ENCODE measurements around the gene DYNC1I1.

Gene DYNC1I1

DNA sequence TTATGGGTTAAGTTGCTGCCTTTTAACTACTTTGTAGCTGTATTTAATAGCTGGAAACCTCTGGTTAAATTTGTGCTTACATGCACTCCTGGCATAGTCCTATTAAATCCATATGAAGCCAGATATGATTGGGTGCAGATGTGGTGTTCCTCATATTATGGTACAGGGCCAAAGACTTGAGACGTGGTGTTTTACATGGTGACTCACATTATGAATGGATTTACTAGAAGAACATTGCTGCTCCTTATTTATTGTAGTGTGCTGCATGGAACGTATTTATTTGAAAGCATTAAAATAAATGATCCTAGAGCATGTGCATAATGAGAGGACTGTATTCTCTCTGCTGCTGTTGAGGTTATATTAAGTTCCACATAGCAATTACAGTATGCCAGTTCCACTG is 325.5 kb downstream of the DYNC1I1 start:
- DNase-seq, result no peak

DNA sequence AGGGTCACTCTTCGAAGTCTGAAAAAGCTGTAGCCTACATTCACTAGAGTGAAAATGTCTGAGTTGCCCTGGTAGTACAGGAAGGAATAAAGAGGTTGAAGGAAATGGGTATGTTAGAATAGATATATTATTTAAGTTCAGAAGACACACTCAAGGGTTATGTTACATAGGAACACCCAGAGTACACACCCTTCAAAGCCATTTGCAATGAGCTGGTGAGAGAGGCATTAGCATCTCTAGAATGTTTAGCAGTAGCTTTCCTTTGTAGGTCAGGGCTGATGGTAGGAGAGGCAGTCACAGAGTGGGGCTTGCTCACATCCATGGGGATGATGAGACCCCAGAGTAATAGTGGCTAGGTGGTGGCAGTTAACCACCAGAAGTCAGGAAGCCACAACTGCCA is 328.4 kb downstream of the DYNC1I1 start:
- no peak for DNase-seq

DNA sequence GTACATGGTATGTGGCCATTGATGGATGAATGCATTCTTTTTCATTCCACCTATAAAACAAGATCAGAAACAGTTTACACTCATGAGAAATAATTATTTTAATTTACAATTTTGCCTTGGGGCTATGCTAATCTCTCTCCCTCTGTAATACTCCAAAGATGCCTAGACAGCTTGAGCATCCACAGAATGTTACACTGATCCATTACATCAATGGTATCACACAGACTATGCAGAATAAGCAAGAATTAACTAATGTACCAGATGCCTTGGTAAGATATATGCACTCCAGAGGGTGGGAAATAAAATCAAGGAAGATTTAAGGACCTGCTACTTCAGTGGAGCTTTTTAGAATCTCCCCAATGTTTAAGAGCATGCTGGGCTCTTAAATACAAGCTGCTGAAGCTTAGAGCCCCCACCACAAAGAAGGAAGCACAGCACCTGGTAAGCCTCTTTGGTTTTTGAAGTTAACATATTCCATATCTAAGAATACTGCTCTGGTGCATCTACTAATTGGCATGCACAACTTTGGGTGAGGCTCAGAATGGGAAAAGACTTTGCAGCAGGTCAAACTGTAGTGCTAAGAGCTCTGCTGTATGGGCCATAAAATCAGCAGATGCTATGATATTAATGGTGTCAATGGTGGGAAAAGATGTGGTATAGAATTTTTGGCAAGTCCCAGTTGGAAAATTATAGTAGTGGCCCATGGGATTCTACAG is 329.9 kb downstream of the DYNC1I1 start:
- DNase-seq, result no peak

DNA sequence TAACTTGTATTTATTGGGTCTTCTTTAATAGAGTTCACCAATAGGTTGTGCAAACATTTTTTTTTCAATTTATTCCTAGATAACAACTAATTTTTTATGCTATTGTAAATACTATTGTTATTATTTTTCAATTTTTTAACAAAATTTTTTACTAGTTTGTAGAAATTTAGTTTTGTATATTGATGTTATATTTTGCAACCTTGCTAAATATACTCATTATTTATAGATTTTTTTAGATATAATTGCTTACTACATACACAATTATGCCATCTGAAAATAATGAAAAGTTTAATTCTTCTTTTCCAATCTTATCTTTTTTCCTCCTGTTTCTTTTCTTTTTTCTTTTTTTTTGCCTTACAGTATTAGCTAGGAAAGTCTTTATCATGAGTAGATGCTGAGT is 332.6 kb downstream of the DYNC1I1 start:
- DNase-seq, result no peak

DNA sequence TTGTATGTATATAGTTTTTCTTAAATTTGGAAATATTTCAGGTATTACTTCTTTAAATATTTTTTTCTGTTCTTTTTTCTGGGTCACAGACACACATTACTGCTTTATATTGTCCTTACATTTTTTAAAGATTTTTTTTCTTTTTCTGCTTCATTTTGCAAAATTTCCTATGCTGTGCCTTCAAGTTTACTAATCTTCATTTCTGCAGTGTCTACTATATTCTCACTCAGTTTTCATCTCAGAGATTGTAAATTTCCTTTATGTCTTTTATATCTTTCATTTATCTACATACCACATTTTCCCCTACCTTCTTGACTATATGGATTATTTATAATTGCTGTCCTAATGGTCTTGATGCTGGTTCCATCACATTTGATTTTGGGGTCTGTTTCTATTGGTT is 339.1 kb downstream of the DYNC1I1 start:
- DNase-seq, result no peak

DNA sequence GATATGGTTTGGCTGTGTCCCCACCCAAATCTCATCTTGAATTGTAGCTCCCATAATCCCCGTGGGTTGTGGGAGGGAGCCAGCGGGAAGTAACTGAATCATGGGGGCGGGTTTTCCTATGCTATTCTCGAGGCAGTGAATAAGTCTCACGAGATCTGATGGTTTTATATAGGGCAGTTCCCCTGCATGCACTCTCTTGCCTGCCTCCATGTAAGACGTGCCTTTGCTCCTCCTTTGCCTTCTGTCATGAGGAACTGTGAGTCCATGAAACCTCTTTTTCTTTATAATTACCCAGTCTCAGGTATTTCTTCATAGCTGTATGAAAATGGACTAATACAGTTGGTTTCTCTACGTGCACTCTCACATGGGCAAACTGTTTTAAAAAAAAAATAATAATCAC is 341.8 kb downstream of the DYNC1I1 start:
- no peak for DNase-seq

DNA sequence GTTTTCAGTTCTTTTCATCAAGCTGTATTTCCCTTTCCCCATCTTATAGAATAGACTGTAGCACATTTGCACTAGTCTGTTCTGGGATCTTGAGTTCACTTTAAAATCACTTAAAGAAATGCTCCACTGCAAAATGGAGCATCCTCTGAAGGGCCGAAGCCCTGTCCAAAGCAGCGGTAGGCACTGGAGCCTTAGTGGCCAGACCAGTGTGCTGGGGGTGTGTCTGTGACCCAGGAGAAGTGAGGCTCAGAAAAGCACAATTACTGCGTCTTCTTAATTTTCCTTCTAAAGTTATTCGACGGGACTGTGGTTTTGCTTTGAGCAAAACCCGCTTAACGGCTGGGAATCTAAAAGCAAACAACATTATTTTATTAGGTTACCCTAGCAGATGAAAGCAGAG is 343.8 kb downstream of the DYNC1I1 start:
- no peak for DNase-seq

DNA sequence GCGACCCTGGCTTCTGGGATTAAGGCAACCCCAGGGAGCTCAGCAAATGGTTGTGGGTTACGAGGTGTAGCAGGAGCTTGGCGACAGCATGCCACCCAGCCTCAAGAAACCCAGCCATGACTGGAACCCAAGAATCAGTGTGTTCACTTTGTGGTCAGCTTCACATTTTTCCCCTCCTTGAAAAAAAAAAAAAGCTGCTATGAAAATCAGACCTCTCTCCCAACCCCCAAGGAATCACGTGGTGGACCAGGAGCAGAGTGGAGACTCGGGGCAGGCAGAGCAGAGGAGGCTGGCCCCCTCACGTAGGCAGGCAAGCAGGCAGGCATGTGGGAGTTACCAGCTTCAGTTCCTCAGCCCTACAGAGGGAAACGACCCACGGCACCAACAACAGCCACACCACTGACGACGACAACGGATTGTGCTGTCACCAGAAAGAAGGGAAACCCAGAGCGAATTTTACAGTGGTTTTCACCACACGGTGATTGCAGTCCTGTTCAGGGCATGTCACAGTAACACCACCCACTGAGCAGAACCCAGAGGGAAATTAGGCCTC is 346.2 kb downstream of the DYNC1I1 start:
- no peak for DNase-seq

DNA sequence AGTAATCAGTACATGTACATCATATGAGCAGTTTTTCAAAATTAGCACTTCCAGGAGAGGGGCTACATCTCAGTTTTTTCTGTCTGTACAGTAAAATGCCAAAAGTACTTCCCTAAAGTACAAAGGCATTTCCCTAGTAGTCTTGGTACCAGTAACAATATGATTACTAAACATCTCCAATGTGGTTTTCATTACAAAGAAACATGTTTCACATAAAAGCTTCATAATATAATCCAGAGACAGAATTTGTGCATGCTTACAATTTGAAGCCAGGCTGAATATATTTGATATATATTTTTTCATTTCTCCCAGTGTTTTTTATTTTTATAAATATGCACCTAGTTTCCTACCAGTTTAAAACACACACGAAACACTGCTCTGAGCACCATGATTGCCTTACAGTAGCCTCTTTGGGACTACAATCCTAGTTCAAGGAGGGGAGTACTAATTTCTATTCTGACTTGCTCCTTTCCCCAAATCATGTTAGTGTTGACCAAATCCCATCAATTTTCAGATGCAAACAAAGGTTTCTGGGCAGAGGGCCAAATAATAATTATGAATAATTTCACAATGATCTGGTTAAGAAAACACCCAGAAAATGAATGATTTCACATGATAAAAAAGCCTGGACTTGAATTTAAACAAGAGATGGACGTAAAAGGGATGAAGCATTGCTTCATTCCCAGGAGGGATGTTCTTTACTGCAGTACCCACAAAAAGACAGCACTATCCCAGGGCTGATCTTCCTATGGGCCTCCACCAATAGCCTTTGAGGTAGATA is 348.3 kb downstream of the DYNC1I1 start:
- DNase-seq, result no peak

DNA sequence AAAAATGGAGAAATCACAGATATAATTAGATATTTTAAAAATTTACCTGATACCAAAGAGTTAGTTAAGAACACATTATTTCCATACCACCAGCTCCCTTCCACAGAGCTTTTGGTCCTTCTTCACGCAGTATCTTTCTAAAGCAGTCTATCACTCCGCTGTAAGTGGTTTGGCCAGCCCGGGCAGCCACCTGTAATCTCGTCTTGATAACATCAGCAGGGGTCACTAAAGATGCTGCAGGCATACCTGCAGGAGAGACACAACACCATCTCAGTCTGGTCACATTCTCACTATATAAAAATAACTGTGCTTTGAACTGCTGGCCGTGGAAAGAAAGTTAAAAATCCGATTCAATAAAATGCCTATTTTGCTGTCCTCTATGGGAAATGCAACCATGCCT is 349.4 kb downstream of the DYNC1I1 start:
- DNase-seq, result no peak

DNA sequence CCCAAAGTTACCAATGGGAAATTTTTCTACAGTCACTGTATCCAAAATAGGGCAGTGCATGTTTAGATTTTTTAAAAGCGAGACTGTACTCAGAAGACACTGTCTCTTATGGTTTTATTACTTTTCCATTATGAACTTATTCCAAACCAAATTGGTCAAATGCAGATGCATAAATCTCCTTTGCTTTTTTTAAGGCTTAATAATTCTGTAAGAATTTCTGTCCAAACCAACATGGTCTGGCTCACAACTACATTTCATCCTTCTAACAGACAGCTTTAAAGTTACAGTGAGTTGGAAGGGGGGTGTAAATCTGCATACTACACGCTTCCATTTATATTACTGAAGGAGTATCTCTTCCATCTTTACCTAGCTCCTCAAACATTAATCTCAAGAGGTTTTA is 350.4 kb downstream of the DYNC1I1 start:
- DNase-seq, result no peak

DNA sequence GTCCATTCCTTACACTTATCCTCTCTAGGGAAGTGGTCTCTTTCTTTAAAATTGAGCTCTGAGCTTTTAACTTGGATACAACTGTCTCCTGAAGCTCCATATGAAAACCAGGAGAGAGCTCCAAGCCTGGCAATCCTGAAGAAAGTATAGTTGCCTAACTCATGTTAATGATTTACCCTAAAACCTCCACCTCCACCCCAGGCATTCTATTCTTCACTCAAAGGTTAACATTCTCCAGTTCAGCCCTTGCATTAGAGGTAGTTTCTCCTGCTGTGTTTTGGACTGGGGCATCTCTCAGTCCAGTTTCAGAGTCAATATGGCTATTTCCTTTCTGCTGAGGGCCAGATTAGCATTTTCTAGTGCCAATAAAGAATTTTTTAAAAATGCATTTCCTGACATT is 354.0 kb downstream of the DYNC1I1 start:
- DNase-seq, result no peak

DNA sequence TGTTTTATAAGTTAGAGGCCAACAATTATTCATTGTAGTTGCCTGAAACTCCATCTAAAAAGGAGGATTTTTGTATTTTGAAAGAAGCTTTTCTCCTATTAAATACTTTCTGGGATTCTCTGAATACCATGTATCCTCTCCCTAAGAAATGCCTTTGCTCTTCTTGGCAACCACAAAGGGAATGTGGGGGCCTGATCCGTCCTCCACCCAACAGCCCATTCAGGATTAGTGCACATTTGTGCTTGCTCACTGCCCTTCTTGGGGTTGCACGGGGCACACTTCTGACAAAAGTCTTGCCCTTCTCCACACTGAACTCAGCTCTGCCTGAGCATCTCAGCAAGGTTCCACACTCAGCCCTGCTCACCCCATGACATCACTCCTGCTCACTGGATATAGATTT is 355.4 kb downstream of the DYNC1I1 start:
- no peak for DNase-seq

DNA sequence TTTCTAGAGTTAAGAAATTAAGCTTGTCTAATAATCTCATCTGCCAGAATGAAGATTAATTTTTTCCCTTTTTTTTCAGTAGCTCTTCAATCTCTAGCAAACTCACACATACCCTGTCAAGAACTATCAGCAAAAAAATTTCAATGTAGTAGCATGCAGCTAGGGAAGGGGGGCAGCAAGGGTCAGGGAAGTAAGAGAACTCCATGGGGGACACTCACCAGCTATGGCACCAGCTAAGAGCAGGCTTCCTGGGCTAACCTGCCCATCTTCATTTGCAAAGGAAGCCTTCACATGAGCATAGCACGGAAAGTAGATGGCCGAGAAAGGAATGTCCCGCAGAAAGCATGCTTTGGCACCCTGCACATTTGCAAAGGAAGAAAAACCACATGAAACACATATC is 359.2 kb downstream of the DYNC1I1 start:
- no peak for DNase-seq

DNA sequence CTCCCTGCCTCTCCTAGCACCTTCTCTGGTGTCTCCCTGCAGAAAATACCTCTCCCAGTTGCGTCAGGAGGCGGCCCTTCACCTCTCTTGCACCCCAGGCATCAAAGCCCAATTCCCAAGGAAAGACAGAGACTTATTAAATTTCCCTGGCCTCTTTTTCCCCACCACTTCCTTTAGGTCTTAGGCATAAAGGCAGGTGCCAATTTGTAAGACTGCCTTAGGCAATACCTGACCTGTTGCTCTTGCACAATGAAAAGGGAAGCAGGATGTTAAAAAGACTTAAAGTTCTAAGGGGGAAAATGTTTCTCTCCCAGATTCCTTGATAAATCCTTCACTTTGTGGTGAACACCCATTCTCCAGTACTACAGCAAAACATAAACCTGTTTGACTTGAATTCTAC is 362.9 kb downstream of the DYNC1I1 start:
- no peak for DNase-seq

DNA sequence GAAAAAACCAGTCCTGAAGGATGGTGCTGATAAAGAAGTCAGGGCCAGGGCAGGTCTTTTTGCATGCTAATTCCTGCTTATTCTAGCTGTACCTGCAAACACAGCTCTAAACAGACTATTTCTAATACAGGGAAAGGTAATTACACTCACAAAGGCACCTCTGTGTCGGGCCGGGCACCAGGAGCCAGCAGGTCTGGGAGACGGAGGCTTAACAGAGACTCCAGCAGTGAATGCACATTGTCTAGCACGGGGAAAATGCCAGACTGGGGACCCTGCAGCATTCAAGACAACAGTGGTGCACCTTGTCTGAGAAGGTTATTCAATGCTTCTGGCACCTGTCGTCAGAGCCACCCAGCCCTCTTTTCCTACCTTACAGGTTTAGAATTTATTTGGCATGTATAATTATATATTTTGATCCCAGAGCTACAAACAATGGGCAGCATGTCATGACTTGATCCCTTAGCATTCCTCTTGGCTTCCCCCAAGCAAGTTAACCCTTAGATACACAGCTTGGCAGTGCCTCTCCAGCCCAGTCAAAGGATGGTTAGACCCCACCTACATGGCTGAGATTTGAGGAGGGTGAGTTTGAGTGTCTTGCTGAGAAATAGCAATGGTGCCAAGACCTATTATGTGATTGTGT is 364.4 kb downstream of the DYNC1I1 start:
- DNase-seq, result no peak

DNA sequence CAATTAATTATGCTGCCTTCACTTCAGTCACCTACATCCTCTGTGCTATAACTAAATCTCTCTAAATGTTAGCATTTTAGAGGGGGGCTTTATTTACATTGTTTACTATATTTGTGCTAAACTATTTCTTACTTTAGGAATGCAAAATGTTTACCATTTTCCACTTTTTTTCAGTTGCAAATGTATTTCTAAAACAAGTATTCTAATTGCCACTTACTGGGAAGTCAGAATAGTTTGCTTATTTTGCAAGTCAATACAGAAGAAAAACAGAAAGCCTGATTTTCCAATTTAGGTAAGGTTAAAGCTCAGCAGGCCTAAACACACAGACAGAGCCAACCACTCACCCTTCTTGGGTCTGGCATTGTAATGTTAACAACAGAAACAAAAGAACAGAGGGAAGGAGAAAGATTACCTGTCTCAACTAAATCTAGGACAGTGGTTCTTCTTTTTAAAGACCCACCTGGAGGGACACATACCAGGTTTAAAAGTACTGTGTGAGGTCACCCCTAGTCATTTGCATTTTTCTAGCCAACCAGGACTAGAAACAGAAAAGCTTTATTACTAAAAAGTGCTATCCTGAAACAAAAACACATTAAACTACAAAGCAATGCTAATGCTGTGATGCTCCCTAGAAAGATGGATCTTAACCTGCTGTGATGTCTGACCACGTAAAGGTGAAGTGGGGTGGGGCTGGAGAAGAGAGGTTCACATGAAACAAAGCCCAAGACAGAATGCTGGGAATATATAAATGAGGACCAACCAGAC is 371.3 kb downstream of the DYNC1I1 start:
- no peak for DNase-seq

DNA sequence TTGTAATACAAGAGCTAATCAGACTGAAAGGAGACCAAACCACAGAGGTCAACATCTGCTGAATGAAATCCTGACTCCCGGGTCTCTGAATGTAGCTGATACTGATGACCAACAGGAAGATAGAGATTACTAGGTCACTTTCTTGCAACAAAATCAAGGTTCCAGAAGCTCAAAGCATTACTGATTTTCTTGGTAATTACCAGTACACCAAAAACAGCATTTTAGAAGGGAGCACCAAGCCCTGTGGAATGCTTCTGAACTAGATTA is 371.8 kb downstream of the DYNC1I1 start:
- no peak for DNase-seq
